Upper lobe of left lung (tissue), 4 donors: ENCODE data around the gene GATB.

Experiments
- POLR2A ChIP-seq, 4 donors: fragments of 450-650 bp; IDR thresholded peaks; one replicate each; pipeline ENCODE4 v1.5.1; 2016 to 2017; ENCODE audit warnings: antibody characterized with exemption in 4 of 4, mild to moderate bottlenecking in 2 of 4
- POLR2AphosphoS5 ChIP-seq, 2 donors: sonication (generic); formaldehyde crosslinking; IDR thresholded peaks; one replicate each; pipeline ENCODE4 v1.5.1; 2017; ENCODE audit warnings: antibody characterized with exemption in 2 of 2
- TF ChIP-seq, protein P1 (sequence below), 6 experiments: fragments of 450-650 bp in 4 of 6; fragments of 200-600 bp in 2 of 6; sonication (generic) in 2 of 6; IDR thresholded peaks; one replicate each; pipeline ENCODE4 v1.5.1; 2016 to 2019; ENCODE audit warnings: antibody characterized with exemption in 6 of 6

DNA sequence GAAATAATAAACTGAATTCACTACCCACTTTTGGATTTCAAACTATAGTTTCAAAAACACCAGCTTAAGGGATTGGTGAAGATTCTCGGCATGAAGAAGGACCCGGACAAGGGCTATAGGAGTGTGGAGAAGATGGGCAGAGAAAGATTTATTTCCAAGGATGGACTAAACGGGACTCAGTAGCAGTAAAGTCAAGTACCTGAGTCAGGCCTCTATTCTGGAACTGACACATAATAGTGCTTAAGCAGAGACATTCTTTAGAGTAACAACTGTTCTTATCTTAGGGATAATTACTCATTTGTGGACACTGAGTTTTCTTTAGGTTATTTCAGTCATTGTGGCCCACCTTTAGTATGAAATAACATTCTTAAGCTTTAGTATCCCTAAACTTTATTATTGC is 134.6 kb downstream of the GATB start:
- TF ChIP-seq POLR2A (IDR thresholded peaks at IDR 0.05) (no peak), POLR2AphosphoS5 (IDR thresholded peaks at IDR 0.05) (no peak)
- TF ChIP-seq, protein P1, sequence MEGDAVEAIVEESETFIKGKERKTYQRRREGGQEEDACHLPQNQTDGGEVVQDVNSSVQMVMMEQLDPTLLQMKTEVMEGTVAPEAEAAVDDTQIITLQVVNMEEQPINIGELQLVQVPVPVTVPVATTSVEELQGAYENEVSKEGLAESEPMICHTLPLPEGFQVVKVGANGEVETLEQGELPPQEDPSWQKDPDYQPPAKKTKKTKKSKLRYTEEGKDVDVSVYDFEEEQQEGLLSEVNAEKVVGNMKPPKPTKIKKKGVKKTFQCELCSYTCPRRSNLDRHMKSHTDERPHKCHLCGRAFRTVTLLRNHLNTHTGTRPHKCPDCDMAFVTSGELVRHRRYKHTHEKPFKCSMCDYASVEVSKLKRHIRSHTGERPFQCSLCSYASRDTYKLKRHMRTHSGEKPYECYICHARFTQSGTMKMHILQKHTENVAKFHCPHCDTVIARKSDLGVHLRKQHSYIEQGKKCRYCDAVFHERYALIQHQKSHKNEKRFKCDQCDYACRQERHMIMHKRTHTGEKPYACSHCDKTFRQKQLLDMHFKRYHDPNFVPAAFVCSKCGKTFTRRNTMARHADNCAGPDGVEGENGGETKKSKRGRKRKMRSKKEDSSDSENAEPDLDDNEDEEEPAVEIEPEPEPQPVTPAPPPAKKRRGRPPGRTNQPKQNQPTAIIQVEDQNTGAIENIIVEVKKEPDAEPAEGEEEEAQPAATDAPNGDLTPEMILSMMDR (IDR thresholded peaks at IDR 0.05) = no peak
